ENCODE results near the gene METAP2.
"Not testable (repeated sequence)": the region's sequence is repeated elsewhere in the genome, so short reads cannot be mapped to it uniquely, and the experiment has no call there.

- TF ChIP-seq, protein P1, sequence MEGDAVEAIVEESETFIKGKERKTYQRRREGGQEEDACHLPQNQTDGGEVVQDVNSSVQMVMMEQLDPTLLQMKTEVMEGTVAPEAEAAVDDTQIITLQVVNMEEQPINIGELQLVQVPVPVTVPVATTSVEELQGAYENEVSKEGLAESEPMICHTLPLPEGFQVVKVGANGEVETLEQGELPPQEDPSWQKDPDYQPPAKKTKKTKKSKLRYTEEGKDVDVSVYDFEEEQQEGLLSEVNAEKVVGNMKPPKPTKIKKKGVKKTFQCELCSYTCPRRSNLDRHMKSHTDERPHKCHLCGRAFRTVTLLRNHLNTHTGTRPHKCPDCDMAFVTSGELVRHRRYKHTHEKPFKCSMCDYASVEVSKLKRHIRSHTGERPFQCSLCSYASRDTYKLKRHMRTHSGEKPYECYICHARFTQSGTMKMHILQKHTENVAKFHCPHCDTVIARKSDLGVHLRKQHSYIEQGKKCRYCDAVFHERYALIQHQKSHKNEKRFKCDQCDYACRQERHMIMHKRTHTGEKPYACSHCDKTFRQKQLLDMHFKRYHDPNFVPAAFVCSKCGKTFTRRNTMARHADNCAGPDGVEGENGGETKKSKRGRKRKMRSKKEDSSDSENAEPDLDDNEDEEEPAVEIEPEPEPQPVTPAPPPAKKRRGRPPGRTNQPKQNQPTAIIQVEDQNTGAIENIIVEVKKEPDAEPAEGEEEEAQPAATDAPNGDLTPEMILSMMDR (IDR thresholded peaks at IDR 0.05), result not testable (repeated sequence)
- not testable (repeated sequence) for TF ChIP-seq POLR2A (IDR thresholded peaks at IDR 0.05); POLR2AphosphoS5 (IDR thresholded peaks at IDR 0.05; ENCODE audit: insufficient read depth in 1 of 2, low read depth in 1 of 2)
Observed at GRCh38 chr12:95445099-95445498, 28.9 kb upstream of the METAP2 start.
